ENCODE data around the gene RAB8B. TPM values are rescaled to one million over a fixed set of nuclear protein-coding genes. Genes with fewer than 3 reads are reported as not detected.

RAB8B gene
- 123 and 209 TPM in 2 replicates for total RNA-seq

GRCh38 chr15:63188926-63189871, at the start of gene RAB8B:
RAB8B (plus strand) TSS chr15:63189606; CDS start chr15:63189625, 19 bp downstream.

GRCh38 chr15:63157118-63157843, 32.1 kb upstream of the RAB8B start, which contains the start of gene RPS27L:
RPS27L (minus strand) TSS chr15:63157477; CDS start chr15:63157405, 72 bp downstream.

GRCh38 chr15:63277038-63277892, 87.9 kb downstream of the RAB8B start, which contains the start of gene APH1B:
APH1B (plus strand) TSS chr15:63277605; CDS start chr15:63277624, 19 bp downstream.

Other genes with a start within 250 kb of the RAB8B start
- 169 and 229 TPM in 2 replicates for gene TPM1, start 146.9 kb upstream of the RAB8B start, total RNA-seq
- gene LACTB, start 67.7 kb upstream of the RAB8B start, total RNA-seq: 25.9 and 27.3 TPM in 2 replicates
- 317 and 373 TPM in 2 replicates for gene RPS27L, start 32.1 kb upstream of the RAB8B start, total RNA-seq
- gene APH1B, start 88.0 kb downstream of the RAB8B start, total RNA-seq: 24.3 and 27.1 TPM in 2 replicates
- gene CA12, start 192.2 kb downstream of the RAB8B start, total RNA-seq: 94.0 and 255 TPM in 2 replicates